OCI-LY7 (cell line): Measurements from ENCODE around the gene TBC1D1.

Experiments
- EZH2phosphoT487 ChIP-seq: fragments of 200-600 bp; sonication (generic); IDR thresholded peaks from 2 replicates; pipeline ENCODE4 v1.6.1; 2018; ENCODE audit warnings: low read depth, borderline replicate concordance, mild to moderate bottlenecking, mixed run types, antibody characterized with exemption, low read length, moderate library complexity, mixed read lengths
- TF ChIP-seq, protein P1 (sequence below): fragments of 200-600 bp; sonication (generic); conservative IDR thresholded peaks from 2 replicates; pipeline ENCODE4 v1.5.1; 2014; ENCODE audit warnings: mild to moderate bottlenecking, antibody characterized with exemption, low read length, moderate library complexity, mixed read lengths

DNA sequence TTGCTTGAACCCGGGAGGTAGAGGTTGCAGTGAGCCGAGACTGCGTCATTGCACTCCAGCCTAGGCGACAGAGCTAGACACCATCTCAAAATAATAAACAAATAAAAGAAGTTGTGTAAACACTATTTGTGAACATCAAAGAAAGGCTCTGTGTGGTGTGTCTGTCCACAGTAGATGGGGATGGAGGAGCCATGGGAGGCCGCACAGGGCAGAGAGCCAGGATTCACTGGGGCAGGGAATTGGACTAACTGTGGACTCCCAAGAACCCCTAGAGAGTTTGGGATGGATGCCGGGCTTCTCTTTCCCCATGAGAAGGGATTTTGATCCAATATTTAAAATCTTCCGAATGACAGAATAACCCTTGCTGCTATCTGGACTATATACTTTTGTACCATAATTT is 26.5 kb downstream of the TBC1D1 start:
- TF ChIP-seq, protein P1, sequence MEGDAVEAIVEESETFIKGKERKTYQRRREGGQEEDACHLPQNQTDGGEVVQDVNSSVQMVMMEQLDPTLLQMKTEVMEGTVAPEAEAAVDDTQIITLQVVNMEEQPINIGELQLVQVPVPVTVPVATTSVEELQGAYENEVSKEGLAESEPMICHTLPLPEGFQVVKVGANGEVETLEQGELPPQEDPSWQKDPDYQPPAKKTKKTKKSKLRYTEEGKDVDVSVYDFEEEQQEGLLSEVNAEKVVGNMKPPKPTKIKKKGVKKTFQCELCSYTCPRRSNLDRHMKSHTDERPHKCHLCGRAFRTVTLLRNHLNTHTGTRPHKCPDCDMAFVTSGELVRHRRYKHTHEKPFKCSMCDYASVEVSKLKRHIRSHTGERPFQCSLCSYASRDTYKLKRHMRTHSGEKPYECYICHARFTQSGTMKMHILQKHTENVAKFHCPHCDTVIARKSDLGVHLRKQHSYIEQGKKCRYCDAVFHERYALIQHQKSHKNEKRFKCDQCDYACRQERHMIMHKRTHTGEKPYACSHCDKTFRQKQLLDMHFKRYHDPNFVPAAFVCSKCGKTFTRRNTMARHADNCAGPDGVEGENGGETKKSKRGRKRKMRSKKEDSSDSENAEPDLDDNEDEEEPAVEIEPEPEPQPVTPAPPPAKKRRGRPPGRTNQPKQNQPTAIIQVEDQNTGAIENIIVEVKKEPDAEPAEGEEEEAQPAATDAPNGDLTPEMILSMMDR, result no peak
- TF ChIP-seq EZH2phosphoT487, result no peak
